ENCODE data around the gene KSR1. TPM values are rescaled to one million over a fixed set of nuclear protein-coding genes. Genes with fewer than 3 reads are reported as not detected.

Gene KSR1
- total RNA-seq, 1 donor from 2014 or later: 18.1 TPM

DNA sequence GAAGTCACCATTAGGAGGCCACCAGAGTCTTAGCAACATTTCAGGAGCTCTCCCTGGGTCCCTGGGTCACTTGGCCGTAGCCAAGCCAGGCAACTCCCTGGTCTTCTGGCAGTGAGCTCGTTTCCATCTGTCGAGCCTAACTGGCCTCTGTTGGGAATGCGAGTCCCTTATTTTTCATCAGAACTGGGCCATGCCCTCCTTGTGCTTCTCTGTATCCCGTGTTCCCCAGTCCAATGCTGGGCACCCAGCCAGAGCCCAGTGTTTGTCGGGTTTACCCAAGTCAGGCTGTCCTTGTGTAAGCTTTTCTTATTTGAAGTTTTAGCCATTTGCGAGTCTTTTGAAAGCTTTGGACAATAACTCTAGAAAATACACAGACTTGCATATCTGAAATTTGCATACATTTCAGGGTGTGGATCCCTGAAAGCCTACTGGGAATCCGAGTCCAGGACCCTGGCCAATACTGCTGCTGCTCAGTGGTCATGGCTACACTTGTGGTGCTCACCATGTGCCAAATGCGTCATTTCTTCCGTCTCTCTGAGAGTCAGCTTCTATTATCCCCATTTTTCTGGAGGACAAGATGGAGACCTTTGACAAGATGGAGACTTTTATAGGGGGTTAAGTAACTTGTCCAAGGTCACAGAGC, 93.1 kb downstream of the KSR1 start:
- no peak for DNase-seq (ENCODE audit: low read depth in 2 of 2)

DNA sequence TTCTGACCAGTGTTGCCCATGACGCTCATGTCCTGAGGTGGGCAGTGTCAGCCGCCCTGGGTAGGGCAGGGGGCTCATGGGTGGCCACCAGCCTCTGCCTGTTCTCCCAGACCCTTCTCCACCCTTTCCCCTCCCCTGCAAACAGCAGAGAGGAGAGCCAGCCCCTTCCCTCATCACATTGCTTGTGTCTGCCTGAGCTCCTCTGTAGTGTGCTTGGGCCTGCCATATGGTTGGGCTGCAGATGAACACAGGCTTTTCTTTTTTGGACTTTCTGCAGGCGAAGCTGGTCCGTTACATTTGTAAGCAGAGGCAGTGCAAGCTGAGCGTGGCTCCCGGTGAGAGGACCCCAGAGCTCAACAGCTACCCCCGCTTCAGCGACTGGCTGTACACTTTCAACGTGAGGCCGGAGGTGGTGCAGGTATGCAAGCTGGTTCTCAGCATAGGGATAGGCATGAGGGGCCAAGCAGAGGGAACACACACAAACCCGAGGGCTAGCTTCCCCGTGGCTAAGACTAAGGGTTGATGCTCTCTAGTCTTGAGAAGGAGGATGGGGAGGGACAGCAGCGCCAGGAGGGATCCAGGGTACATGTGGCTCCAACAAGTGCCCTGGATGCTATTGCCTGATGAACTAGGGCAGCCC, 94.2 kb downstream of the KSR1 start:
- DNase-seq (ENCODE audit: low read depth in 2 of 2): no peak

DNA sequence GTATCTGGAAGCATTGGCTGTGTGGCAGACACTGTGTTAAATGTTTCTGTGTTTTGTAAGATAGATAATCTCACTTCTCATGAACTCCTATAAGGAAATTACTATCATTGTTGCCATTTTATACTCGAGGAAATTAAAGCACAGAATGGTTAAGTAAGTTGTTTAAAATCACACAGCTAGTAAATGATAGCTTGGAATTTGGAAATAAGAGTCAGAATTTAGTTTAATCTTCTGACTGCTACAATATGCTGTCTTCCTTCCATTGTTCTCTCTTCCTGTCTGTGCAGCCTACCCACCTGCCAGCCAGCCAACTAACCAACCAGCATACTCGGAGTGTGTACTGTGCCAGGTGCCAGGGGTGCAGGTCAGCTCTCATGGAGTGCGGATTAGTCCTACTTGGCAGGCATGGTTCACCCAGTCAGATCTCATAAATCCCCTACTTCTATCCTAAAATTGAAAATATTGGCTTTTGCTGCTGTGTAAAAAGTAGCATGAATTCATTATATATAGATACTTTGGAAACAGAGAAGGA, 94.8 kb downstream of the KSR1 start:
- peak; percentile 78 to 82 for DNase-seq (ENCODE audit: low read depth in 2 of 2)

DNA sequence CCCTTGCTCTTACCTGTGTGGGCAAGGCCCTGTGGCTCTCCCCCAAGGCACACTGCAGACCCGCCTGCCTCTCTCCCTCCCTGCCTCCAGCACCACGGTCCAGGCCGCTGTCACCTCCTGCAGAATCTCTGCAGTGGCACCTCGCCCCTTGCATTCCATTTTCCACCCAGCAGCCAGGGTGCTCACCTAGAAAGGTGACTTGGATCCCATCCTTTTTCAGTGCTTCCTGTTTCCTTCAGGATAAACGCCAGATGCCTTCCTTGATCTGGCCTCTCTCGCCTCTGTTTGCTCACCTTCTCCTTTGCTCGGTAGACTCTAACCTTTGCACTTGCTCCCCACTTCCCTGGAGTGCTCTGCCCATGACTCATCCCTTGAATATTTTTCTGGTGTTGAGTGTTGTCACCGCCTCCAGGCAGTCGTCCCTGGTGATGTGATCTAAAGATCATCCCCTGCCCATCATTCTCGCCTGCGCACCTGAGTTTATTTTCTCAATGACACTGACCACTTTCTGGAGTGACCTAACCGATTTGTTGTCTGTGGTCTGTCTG, 95.5 kb downstream of the KSR1 start:
- no peak for DNase-seq (ENCODE audit: low read depth in 2 of 2)

GRCh38 chr17:27552276-27552732, 96.1 kb downstream of the KSR1 start:
- DNase-seq (ENCODE audit: low read depth in 2 of 2): peak in 1 of 2 donors; percentile 48

- DNase-seq (ENCODE audit: low read depth in 2 of 2): no peak
These were observed 96.8 kb downstream of the KSR1 start for GRCh38 chr17:27553019-27553511.

DNA sequence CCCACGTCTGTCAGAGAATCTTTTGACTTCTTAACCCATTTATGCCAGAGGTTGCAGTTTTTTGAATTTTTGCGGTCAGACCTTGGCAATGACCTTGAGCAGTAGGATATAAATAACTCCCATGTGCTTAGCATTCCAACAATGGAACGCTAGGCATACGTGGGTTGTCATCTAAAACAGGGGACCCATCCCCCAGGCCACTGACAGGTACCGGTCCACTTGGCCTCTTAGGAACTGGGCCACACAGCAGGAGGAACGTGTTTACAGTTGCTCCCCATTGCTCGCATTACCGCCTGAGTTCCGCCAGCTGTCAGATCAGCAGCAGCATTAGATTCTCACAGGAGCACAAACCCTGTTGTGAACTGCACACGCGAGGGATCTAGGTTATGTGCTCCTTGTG, 97.9 kb downstream of the KSR1 start:
- DNase-seq (ENCODE audit: low read depth in 2 of 2): no peak

DNA sequence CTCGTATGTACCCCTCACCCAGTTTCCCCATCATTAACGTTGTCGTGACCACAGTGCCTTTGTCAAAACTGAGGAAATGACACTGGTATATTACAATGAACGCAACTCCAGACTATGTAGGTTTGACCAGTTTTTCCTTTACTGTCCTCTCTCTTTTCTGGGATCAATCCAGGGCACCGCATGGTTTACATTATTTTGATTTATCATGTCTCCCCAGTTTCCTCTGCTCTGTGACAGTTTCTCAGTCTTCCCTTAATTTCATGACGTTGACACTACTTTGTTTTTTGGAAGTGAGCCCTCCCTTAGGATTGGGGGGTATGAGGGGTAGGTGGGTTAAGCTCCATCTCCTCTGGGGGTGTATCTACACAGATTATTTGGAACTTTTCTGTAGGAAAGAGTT, 98.7 kb downstream of the KSR1 start:
- DNase-seq (ENCODE audit: low read depth in 2 of 2): no peak

- DNase-seq (ENCODE audit: low read depth in 2 of 2): peak; percentile 35 to 63
These were observed 99.1 kb downstream of the KSR1 start for GRCh38 chr17:27555339-27555738.

- no peak for DNase-seq (ENCODE audit: low read depth in 2 of 2)
These were observed 102.1 kb downstream of the KSR1 start for GRCh38 chr17:27558341-27558740.

- no peak for DNase-seq (ENCODE audit: low read depth in 2 of 2)
These were observed 102.7 kb downstream of the KSR1 start for GRCh38 chr17:27558842-27559505.

- DNase-seq (ENCODE audit: low read depth in 2 of 2): peak; percentile 82 to 95
These were observed 103.5 kb downstream of the KSR1 start for GRCh38 chr17:27559506-27560481.

- DNase-seq (ENCODE audit: low read depth in 2 of 2): peak in 1 of 2 donors; percentile 28
These were observed 104.4 kb downstream of the KSR1 start for GRCh38 chr17:27560668-27561067.

- DNase-seq (ENCODE audit: low read depth in 2 of 2): peak in 1 of 2 donors; percentile 53
These were observed 106.7 kb downstream of the KSR1 start for GRCh38 chr17:27562777-27563455.

GRCh38 chr17:27563532-27563931, 107.3 kb downstream of the KSR1 start:
- DNase-seq (ENCODE audit: low read depth in 2 of 2): peak in 1 of 2 donors; percentile 64

DNA sequence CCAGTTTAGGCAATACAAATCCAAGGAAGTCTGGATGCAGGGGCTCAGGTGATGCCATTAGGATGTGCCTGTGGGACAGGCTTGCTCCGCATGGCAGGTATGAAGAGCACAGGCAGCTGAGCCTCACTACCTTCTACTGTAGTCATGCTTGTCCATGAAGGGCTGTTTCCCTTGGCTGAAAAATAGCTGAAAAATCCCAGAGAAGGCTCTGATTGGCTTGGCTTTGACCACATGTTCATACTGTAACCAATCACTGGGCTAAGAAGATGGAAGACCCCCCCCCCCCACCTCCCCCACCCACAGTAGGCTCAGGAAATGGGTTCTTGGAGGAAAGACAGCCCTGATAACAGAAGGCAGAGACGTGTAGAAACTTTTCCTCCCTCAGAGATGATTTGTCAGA, 108.2 kb downstream of the KSR1 start:
- no peak for DNase-seq (ENCODE audit: low read depth in 2 of 2)

DNA sequence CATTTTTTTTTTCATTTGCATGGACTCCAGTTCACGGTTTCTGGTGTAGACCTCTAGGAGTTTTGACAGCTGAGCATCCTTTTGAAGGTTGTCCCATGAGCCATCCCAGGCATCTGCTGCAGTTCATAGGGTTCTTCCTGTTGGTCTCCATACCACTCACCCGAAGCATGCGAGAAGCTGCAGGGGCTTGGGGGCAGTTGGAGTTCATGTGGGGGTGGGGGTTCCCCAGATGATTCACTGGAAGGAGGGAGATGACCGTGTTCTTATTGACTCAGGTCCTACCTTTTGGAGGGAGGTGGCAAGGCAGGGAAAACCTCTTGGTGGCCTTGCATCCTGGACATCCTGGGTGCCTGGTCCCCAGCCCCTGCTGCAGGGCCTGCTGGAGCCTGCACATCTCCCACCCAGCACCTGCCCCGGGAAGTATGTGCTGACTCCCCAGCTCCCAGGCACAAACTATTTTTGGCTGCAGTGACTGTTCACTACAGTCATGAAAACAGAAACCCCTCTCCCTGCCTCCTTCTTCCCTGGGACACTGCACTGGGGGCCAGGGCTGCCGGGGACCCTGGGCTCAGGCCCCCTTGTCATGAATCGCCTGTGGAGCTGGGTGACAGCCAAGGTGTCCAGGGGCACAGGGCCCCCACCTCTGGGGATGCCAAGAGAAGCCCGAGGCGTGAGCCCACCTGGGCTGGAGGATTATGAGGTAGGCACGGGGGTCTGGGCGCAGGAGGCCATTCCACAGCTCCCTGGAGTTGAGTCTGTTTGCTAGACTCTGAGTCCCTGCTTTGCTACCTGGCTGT, 109.8 kb downstream of the KSR1 start:
- peak in 1 of 2 donors; percentile 67 for DNase-seq (ENCODE audit: low read depth in 2 of 2)

DNA sequence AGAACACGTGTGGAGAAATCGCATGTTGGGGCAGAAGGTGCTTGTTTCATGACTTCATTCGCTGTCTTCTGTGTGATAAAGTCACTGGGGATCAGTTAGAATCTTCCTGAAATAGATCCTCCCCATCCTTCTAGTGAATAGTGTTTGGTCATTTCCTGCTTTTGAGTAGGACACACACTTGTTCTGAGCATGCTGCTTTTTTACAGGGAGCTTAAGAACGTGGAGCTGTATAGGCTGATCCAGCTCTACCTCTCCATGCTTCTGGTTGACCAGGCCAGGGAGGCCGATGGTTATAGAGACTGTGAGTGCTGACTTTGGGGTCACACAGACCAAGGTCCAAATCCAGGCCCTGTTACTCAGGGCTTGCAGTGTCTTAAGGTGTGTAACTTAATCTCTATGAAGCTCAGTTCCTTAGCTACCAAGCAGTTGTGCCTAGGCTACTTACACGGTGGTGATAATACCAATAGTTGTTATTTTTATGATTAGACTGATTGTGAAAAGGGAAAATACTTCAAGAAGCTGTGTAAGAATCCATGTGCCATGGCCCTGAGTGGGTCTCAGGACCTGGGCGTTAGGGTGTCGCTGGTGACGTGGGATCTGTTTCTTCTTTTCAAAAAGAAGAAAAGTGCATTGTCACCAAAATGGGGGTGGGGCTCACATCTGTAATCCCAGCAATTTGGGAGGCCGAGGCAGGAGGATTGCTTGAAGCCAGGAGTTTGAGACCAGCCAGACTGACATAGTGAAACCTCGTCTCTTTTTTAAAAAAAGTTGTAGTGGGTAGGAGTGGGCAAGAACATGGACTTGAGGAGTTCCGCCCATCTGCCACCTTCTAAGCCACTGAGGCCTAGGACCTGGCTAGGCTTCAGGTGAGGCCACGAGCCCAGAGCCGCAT, 110.7 kb downstream of the KSR1 start:
- peak in 1 of 2 donors; percentile 82 for DNase-seq (ENCODE audit: low read depth in 2 of 2)

GRCh38 chr17:27567563-27567859, 111.3 kb downstream of the KSR1 start:
- no peak for DNase-seq (ENCODE audit: low read depth in 2 of 2)

Measured in lung microvascular endothelial cell (primary cell).